Calu3 (cell line): ENCODE measurements around the gene HOXB13. TPM values are rescaled to one million over a fixed set of nuclear protein-coding genes. Genes with fewer than 3 reads are reported as not detected.

ENCODE experiments used
- BruUV-seq: library from RNA; stranded (reverse); fragments of 400-500 nt; replicated peaks from 2 replicates; lab custom pipeline; 2021; lab: Mats Ljungman, UMichigan
- CTCF ChIA-PET: fragments of 300-600 bp; sonication (Branson Sonifier 250); formaldehyde crosslinking; loops from one replicate; lab custom pipeline; 2022; ENCODE audit warnings: antibody characterized with exemption; lab: Charles Lee
- DNase-seq: peaks from one replicate; pipeline ENCODE4 v3.0.0; 2022
- H3K27ac Mint-ChIP-seq: one replicate; pipeline ENCODE4 v1.8.0; 2022; ENCODE audit warnings: mixed read lengths; ENCODE audit not compliant: unreplicated experiment
- H3K27me3 Mint-ChIP-seq: one replicate; pipeline ENCODE4 v1.8.0; 2022; ENCODE audit warnings: mixed read lengths; ENCODE audit not compliant: unreplicated experiment
- H3K36me3 Mint-ChIP-seq: one replicate; pipeline ENCODE4 v1.8.0; 2022; ENCODE audit warnings: mild to moderate bottlenecking, moderate library complexity, mixed read lengths; ENCODE audit not compliant: insufficient read depth, unreplicated experiment
- H3K4me1 Mint-ChIP-seq: one replicate; pipeline ENCODE4 v1.8.0; 2022; ENCODE audit warnings: mild to moderate bottlenecking, low read depth, mixed read lengths; ENCODE audit not compliant: unreplicated experiment
- H3K4me3 Mint-ChIP-seq: one replicate; pipeline ENCODE4 v1.8.0; 2022; ENCODE audit warnings: mild to moderate bottlenecking, low read depth, moderate library complexity, mixed read lengths; ENCODE audit not compliant: unreplicated experiment
- H3K9me3 Mint-ChIP-seq: one replicate; pipeline ENCODE4 v1.8.0; 2022; ENCODE audit warnings: low read depth, mixed read lengths; ENCODE audit not compliant: unreplicated experiment
- intact Hi-C: fragments of 100-400 bp; cut with micrococcal nuclease; formaldehyde crosslinking; loops from one replicate; pipeline ENCODE4 v1.10.0; 2022; ENCODE audit not compliant: unreplicated experiment
- total RNA-seq: library from RNA; stranded (reverse); gene quantifications from 2 replicates; pipeline ENCODE4 v1.2.3, GENCODE V29; 2022
- TF ChIP-seq, protein P1 (sequence below): fragments of 200-600 bp; IDR thresholded peaks from one replicate; pipeline ENCODE4 v1.8.0; 2022; ENCODE audit warnings: antibody characterized with exemption; ENCODE audit not compliant: unreplicated experiment

The HOXB13 gene
- total RNA-seq, 1 experiment from 2014 or later: 1.1 TPM

DNA sequence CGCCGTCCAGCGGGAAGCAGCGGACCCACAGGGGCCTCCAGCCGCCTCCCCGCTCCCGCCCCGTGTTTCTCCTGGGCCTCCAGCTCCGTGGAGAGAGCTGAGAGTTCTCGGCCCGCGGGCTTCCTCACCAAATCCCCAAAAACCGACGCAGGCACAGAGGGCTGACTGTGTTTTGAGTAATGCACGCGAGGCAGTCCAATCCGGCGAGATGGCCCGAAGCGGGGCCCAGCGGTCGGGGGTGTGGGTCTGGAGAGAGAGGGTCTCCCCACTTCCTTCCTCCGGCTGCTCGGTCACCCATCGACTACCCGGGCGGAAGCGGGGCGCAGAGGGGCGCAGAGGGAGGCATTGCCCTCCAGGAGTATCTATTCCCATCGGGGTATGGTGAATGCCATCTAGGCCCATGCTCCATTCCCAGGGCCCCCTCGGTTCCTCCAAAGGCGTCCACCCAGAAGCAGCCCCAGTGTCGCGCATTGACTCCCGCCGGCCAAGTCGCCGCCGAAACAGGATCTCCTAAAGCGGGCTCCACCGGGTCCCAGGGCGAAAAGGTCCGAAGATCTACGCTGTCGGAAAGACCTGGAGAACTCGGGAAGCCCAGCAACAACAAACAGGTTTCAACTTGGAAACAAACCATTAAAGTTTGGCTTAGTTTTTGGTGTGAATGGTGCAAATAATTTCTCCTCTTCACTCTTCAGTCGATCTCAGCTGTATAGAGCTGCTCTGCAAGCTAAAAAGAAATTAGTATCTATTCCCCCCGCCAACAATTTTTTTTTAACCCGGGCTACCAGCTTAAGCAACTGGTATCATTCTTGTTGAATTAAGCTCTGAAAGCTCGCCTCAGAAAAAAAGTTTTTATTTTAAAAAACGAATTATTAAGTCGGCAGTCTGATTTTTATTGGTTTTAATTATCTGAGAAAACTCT lies 19.2 kb upstream of the HOXB13 start:
- CTCF ChIA-PET: interaction anchor here (0.6 kb wide), 1 partner anchor 17 kb away, joined by 6 read pairs; no protein-coding TSS in a partner anchor
- BruUV-seq: no TSS peak
- TF ChIP-seq, protein P1, sequence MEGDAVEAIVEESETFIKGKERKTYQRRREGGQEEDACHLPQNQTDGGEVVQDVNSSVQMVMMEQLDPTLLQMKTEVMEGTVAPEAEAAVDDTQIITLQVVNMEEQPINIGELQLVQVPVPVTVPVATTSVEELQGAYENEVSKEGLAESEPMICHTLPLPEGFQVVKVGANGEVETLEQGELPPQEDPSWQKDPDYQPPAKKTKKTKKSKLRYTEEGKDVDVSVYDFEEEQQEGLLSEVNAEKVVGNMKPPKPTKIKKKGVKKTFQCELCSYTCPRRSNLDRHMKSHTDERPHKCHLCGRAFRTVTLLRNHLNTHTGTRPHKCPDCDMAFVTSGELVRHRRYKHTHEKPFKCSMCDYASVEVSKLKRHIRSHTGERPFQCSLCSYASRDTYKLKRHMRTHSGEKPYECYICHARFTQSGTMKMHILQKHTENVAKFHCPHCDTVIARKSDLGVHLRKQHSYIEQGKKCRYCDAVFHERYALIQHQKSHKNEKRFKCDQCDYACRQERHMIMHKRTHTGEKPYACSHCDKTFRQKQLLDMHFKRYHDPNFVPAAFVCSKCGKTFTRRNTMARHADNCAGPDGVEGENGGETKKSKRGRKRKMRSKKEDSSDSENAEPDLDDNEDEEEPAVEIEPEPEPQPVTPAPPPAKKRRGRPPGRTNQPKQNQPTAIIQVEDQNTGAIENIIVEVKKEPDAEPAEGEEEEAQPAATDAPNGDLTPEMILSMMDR: no peak
- intact Hi-C loops: no loop called here
- no peak for DNase-seq
- Mint-ChIP-seq H3K4me3 (no peak overlapping the region), H3K9me3 (no peaks in the 10 kb centered on the region), H3K4me1 (peaks cover 15% of the 10 kb centered on the region), H3K36me3 (no peaks in the 10 kb centered on the region), H3K27me3 (peaks cover 96% of the 10 kb centered on the region), H3K27ac (no peak overlapping the region)

DNA sequence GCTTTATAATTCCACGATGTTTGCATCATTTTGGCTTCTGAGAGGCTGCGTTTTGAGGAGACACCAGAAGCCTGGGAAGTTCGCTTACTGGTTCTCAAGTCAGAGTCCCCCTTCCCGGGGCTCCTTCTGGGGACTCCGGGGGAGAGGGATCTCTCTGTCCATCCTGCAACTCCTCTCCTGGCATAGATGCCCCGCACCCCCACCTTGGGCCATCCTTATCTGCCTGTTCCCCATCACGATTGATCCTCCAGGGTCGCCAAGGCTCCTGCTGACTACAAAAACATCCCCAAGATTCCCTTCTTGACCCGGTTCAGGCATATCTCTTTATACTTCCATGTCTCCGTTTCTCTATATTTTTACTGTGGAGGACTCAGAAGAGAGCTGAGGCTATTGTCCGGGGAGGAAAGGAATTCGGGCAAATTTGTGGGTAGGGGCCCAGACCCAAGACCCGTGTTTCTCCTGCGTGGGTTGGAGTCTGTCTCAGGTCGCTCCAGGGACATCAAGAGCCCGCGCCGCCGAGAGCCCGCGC lies 18.4 kb upstream of the HOXB13 start:
- no TSS peak for BruUV-seq
- CTCF ChIA-PET: interaction anchor here (0.6 kb wide), 1 partner anchor 780 kb away, joined by 3 read pairs; no protein-coding TSS in a partner anchor
- intact Hi-C loops: no loop called here

GRCh38 chr17:48745381-48746275 lies 17.1 kb upstream of the HOXB13 start:
- TF ChIP-seq, protein P1: no peak
- DNase-seq: no peak
- no TSS peak for BruUV-seq
- Mint-ChIP-seq H3K4me1 (no peaks in the 10 kb centered on the region), H3K36me3 (no peaks in the 10 kb centered on the region), H3K4me3 (no peak overlapping the region), H3K27me3 (peaks cover 96% of the 10 kb centered on the region), H3K27ac (no peak overlapping the region), H3K9me3 (no peaks in the 10 kb centered on the region)
- intact Hi-C loops: no loop called here
- CTCF ChIA-PET: interaction anchor here (0.9 kb wide), 1 partner anchor 17 kb away, joined by 4 read pairs; the partner anchor contains the start of gene HOXB13

More for the DNA sequence above, 18.4 kb upstream of the HOXB13 start:
- TF ChIP-seq, protein P1: no peak
- H3K4me1 Mint-ChIP-seq: peaks cover 9% of the 10 kb centered on the region
- no peaks in the 10 kb centered on the region for H3K9me3 Mint-ChIP-seq
- no peaks in the 10 kb centered on the region for H3K36me3 Mint-ChIP-seq
- no peak overlapping the region for H3K4me3 Mint-ChIP-seq
- DNase-seq: no peak
- H3K27ac Mint-ChIP-seq: no peak overlapping the region
- peaks cover 96% of the 10 kb centered on the region for H3K27me3 Mint-ChIP-seq

DNA sequence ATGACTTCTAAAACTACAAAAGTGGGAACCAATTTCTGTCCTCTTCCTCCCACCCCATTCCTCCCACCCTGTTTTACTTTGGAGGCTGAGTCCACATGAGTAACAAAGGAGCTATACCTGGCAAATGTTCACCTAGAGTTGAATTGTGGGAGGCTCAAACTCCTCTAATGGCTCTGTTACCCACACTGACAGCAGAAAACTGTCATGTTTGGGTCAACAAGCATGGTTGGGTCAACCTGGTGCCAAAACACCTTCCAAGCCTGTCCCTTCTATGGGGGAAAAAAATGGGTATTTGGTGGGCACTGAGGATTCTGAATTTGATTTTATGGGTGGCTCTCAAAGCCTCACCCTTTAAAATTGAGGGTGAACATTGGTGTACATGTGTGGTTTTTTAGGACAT lies 12.0 kb upstream of the HOXB13 start:
- BruUV-seq: no TSS peak
- no peak for DNase-seq
- H3K36me3 Mint-ChIP-seq: no peaks in the 10 kb centered on the region
- peaks cover 93% of the 10 kb centered on the region for H3K27me3 Mint-ChIP-seq
- intact Hi-C loops: no loop called here
- TF ChIP-seq, protein P1: no peak
- no peak overlapping the region for H3K4me3 Mint-ChIP-seq
- H3K4me1 Mint-ChIP-seq: no peaks in the 10 kb centered on the region
- H3K9me3 Mint-ChIP-seq: no peaks in the 10 kb centered on the region
- CTCF ChIA-PET: no interaction called here
- no peak overlapping the region for H3K27ac Mint-ChIP-seq
